Measurements from ENCODE around the gene WIPF2. TPM values are rescaled to one million over a fixed set of nuclear protein-coding genes. Genes with fewer than 3 reads are reported as not detected.

The WIPF2 gene
- polyA plus RNA-seq, 2 of the 4 experiments (the other 2 are of a cell fraction), result 13.8 to 21.5 TPM

- H3K4me3 ChIP-seq, result no peak overlapping the region
- ChIA-PET CTCF (interaction anchor here (0.8 to 16.5 kb wide), 13 partner anchors 11 to 181 kb away, joined by 3 to 195 read pairs (median 6); partner anchors contain the start of gene WIPF2), POLR2A (interaction anchor here (1.1 to 1.3 kb wide), 3 partner anchors 18 to 52 kb away, joined by 3 to 5 read pairs (median 4); partner anchors contain the start of gene CASC3)
- peaks cover 8% of the 10 kb centered on the region; the same call in 2 of the 3 replicates for H3K4me1 ChIP-seq
- no peak for DNase-seq (ENCODE audit: low read depth in 1 of 2, low spot score in 1 of 2)
- H3K9me3 ChIP-seq, result no peaks in the 10 kb centered on the region
- FAIRE-seq, result no peak
- ATAC-seq, result no peak
- H3K4me2 ChIP-seq, result no peak overlapping the region
- no peak overlapping the region for H3K27ac ChIP-seq
- WGBS (ENCODE audit: missing lambda C conversion rate), result 97% methylated on average over 4 of the region's 4 CpGs
- no peak for TF ChIP-seq EHF (CRISPR knock-in tag; IDR thresholded peaks at IDR 0.05)
- TF ChIP-seq POLR2A (IDR thresholded peaks at IDR 0.05; ENCODE audit: low read length), result no peak
- no peak for TF ChIP-seq CTCF (IDR thresholded peaks at IDR 0.05)
- TF ChIP-seq EP300 (IDR thresholded peaks at IDR 0.05), result no peak
- TF ChIP-seq JUN (IDR thresholded peaks at IDR 0.05), result no peak
- TF ChIP-seq BCL3 (IDR thresholded peaks at IDR 0.05), result no peak
- TF ChIP-seq HDAC2 (IDR thresholded peaks at IDR 0.05), result no peak
- no peak for TF ChIP-seq TP53 (CRISPR knock-in tag; IDR thresholded peaks at IDR 0.05)
- no peak for TF ChIP-seq MAX (IDR thresholded peaks at IDR 0.05)
- TF ChIP-seq HES2 (IDR thresholded peaks at IDR 0.05), result no peak
- no peak for TF ChIP-seq ZFP36 (IDR thresholded peaks at IDR 0.05; ENCODE audit: borderline replicate concordance, partially characterized antibody)
- no peak for TF ChIP-seq HEYL (CRISPR knock-in tag; IDR thresholded peaks at IDR 0.05)
- no peak for TF ChIP-seq ATOH8 (CRISPR knock-in tag; IDR thresholded peaks at IDR 0.05; ENCODE audit: low read depth)
- no peak for TF ChIP-seq HMGXB4 (CRISPR knock-in tag; IDR thresholded peaks at IDR 0.05; ENCODE audit: borderline replicate concordance)
- TF ChIP-seq RARB (CRISPR knock-in tag; IDR thresholded peaks at IDR 0.05), result no peak
Measured at GRCh38 chr17:40173091-40173777, 45.9 kb upstream of the WIPF2 start.

GRCh38 chr17:40173778-40174135, 45.3 kb upstream of the WIPF2 start:
- ChIA-PET POLR2A (interaction anchor here (1.1 to 1.3 kb wide), 2 partner anchors 18 to 34 kb away, joined by 4 to 5 read pairs; partner anchors contain the start of gene CASC3), CTCF (interaction anchor here (1.3 to 16.5 kb wide), 9 partner anchors 11 to 181 kb away, joined by 3 to 195 read pairs (median 9); partner anchors contain the start of gene WIPF2)
- no peak for FAIRE-seq
- H3K4me2 ChIP-seq, result no peak overlapping the region
- WGBS (ENCODE audit: missing lambda C conversion rate), result 83% methylated on average over 3 of the region's 3 CpGs
- H3K9me3 ChIP-seq, result no peaks in the 10 kb centered on the region
- TF ChIP-seq ZNF302 (CRISPR knock-in tag; IDR thresholded peaks at IDR 0.05) (no peak), RAD21 (conservative IDR thresholded peaks at IDR 0.05 in 1 of 2, IDR thresholded peaks at IDR 0.05 in 1 of 2) (no peak), FOXS1 (CRISPR knock-in tag; IDR thresholded peaks at IDR 0.05) (no peak), TFCP2L1 (CRISPR knock-in tag; IDR thresholded peaks at IDR 0.05) (no peak), CHD4 (IDR thresholded peaks at IDR 0.05; ENCODE audit: borderline replicate concordance) (no peak), HDAC2 (IDR thresholded peaks at IDR 0.05) (no peak), MAZ (IDR thresholded peaks at IDR 0.05; ENCODE audit: borderline replicate concordance, low read depth, low read length) (no peak), MAFK (IDR thresholded peaks at IDR 0.05; ENCODE audit: partially characterized antibody) (no peak), POLR2A (IDR thresholded peaks at IDR 0.05; ENCODE audit: low read length) (no peak), EP300 (IDR thresholded peaks at IDR 0.05) (no peak), KDM1A (IDR thresholded peaks at IDR 0.05; ENCODE audit: low read depth) (no peak), CBX2 (IDR thresholded peaks at IDR 0.05; ENCODE audit: borderline replicate concordance, low read depth) (no peak), RARB (CRISPR knock-in tag; IDR thresholded peaks at IDR 0.05) (no peak), USF2 (IDR thresholded peaks at IDR 0.05) (no peak), ZC3H11A (IDR thresholded peaks at IDR 0.05) (no peak), RFX5 (IDR thresholded peaks at IDR 0.05) (no peak)
- peaks cover 7% of the 10 kb centered on the region; the same call in 1 of the 3 replicates for H3K4me1 ChIP-seq
- H3K27ac ChIP-seq, result no peak overlapping the region
- no peak for ATAC-seq
- no peak for DNase-seq (ENCODE audit: low read depth in 1 of 2, low spot score in 1 of 2)
- H3K4me3 ChIP-seq, result no peak overlapping the region
